K562 treated with DMSO at 1 percent for 12 hours (cell line): ENCODE measurements around the gene DCLK1. TPM values are rescaled to one million over a fixed set of nuclear protein-coding genes. Genes with fewer than 3 reads are reported as not detected.

Experiments used
- total RNA-seq: library from RNA; unstranded; fragments of 300-600 nt; gene quantifications from 2 replicates; pipeline ENCODE4 v1.2.3, GENCODE V29; 2022; ENCODE audit not compliant: insufficient read depth

The DCLK1 gene
- total RNA-seq, result not detected in 2 replicates

DNA sequence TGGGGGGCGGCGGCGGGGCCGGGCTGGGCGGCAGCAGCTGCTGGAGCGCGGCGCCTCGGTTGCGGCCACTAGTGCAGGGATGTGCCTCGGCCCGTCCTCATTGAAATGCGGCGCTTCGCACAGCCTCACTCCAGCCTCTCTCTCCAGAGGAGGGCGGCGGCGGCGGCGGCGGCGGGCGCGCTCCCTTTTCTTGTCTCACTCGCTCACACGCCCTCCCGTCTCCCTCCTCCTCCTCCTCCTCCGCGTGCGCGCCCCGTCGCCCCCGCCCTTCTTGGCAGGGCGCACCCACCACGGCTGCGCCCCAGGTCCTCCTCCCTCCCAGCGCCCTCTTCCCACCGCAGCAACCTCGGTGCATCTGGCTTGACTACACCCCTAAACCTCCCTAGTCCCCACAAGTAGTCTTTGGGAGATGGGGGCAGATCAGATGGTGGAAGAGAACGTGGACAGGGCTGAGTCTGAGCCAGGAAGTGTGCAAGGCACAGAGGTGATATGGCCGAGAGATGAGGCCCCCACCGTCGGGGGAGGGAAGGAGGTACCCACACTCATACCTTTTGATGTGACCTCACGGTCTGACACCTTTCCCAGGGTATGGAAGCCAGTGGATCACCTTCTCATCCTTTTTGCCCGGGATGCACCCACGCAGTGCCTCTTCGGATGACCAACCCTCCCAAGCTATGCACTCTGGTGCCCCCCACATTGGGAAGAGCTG, at the start of gene DCLK1:
DCLK1 (minus strand) TSS at position 161 of the 709 bp plus-strand sequence.

Other genes with a start within 250 kb of the DCLK1 start
- 1.5 and 2.1 TPM in 2 replicates for gene SOHLH2, start 83.2 kb upstream of the DCLK1 start, total RNA-seq
- gene CCDC169, start 166.4 kb upstream of the DCLK1 start, total RNA-seq, result 2.9 and 5.9 TPM in 2 replicates
- gene SPART, start 215.0 kb upstream of the DCLK1 start, total RNA-seq, result 18.8 and 28.6 TPM in 2 replicates